IMR-90 (cell line): ENCODE data around the gene SAA4. TPM values are rescaled to one million over a fixed set of nuclear protein-coding genes. Genes with fewer than 3 reads are reported as not detected.

Source experiments
- ATAC-seq: fragments of 200-7000 bp; cut with Tn5 transposase; 2 replicates; pipeline ENCODE4 v1.9.1; 2020; ENCODE audit warnings: low read depth, mild to moderate bottlenecking, moderate library complexity
- BruUV-seq: library from RNA; stranded (reverse); fragments of 400-500 nt; replicated peaks from 2 replicates; lab custom pipeline; 2021; lab: Mats Ljungman, UMichigan
- CTCF ChIA-PET: fragments of 300-600 bp; formaldehyde crosslinking; extraction: SDS; loops from one replicate; lab custom pipeline; 2021; ENCODE audit warnings: antibody characterized with exemption; lab: Yijun Ruan, JAX
- POLR2A ChIA-PET: fragments of 300-600 bp; sonication (Branson Sonifier 250); formaldehyde crosslinking; loops from one replicate; lab custom pipeline; 2022; ENCODE audit warnings: antibody characterized with exemption; ENCODE audit not compliant: unreplicated experiment; lab: Charles Lee
- DNase-seq: peaks from one replicate; pipeline ENCODE4 v3.0.0; 2013
- H2AFZ ChIP-seq: replicated peaks from 2 replicates; pipeline ENCODE3; 2013; ENCODE audit warnings: low read length, mild to moderate bottlenecking; ENCODE audit not compliant: poor library complexity
- H2AK5ac ChIP-seq: 2 replicates; pipeline ENCODE4 v1.6.1; 2013; ENCODE audit warnings: low read depth, low read length, inconsistent platforms
- H2AK9ac ChIP-seq: replicated peaks from 2 replicates; pipeline ENCODE3; 2013; ENCODE audit warnings: mild to moderate bottlenecking, low read depth, low read length, moderate library complexity; ENCODE audit not compliant: poor library complexity
- H2BK120ac ChIP-seq: 2 replicates; pipeline ENCODE4 v1.6.1; 2013; ENCODE audit warnings: low read depth, low read length, inconsistent platforms
- H2BK15ac ChIP-seq: 3 replicates; pipeline ENCODE4 v1.6.1; 2013; ENCODE audit warnings: low read depth, low read length, inconsistent platforms
- H2BK20ac ChIP-seq: 2 replicates; pipeline ENCODE4 v1.6.1; 2013; ENCODE audit warnings: low read depth, mild to moderate bottlenecking, inconsistent platforms, low read length, moderate library complexity
- H2BK5ac ChIP-seq: 2 replicates; pipeline ENCODE4 v1.6.1; 2013; ENCODE audit warnings: mild to moderate bottlenecking, low read depth, low read length, inconsistent platforms; ENCODE audit not compliant: poor library complexity, severe bottlenecking
- H3K14ac ChIP-seq: replicated peaks from 2 replicates; pipeline ENCODE4 v1.6.1; 2013; ENCODE audit warnings: low read depth, low read length, inconsistent platforms
- H3K18ac ChIP-seq: 2 replicates; pipeline ENCODE4 v1.6.1; 2013; ENCODE audit warnings: low read depth, low read length, control low read depth
- H3K23ac ChIP-seq: 2 replicates; pipeline ENCODE4 v1.6.1; 2013; ENCODE audit warnings: low read depth, low read length, inconsistent platforms
- H3K27ac ChIP-seq: 2 replicates; pipeline ENCODE4 v1.5.1; 2013; ENCODE audit warnings: mild to moderate bottlenecking, control low read depth, low read length; ENCODE audit not compliant: insufficient read depth
- H3K27me3 ChIP-seq: 2 replicates; pipeline ENCODE4 v1.6.1; 2013; ENCODE audit warnings: low read length; ENCODE audit not compliant: control insufficient read depth, insufficient read depth
- H3K36me3 ChIP-seq: 2 replicates; pipeline ENCODE4 v1.6.1; 2013; ENCODE audit warnings: low read length, mixed read lengths; ENCODE audit not compliant: control insufficient read depth, insufficient read depth
- H3K4ac ChIP-seq: 2 replicates; pipeline ENCODE4 v1.6.1; 2013; ENCODE audit warnings: low read depth, low read length, inconsistent platforms
- H3K4me1 ChIP-seq: 2 replicates; pipeline ENCODE4 v1.6.1; 2013; ENCODE audit warnings: low read length, mixed read lengths; ENCODE audit not compliant: control insufficient read depth, insufficient read depth
- H3K4me2 ChIP-seq: 2 replicates; pipeline ENCODE4 v1.6.1; 2013; ENCODE audit warnings: low read depth, mild to moderate bottlenecking, control low read depth, low read length, moderate library complexity
- H3K4me3 ChIP-seq: 2 replicates; pipeline ENCODE4 v1.5.1; 2013; ENCODE audit warnings: low read depth, mild to moderate bottlenecking, control low read depth, low read length, moderate library complexity; ENCODE audit not compliant: insufficient read depth
- H3K56ac ChIP-seq: 2 replicates; pipeline ENCODE4 v1.6.1; 2013; ENCODE audit warnings: low read length, inconsistent platforms; ENCODE audit not compliant: insufficient read depth; ENCODE audit errors: extremely low read depth
- H3K79me1 ChIP-seq, 2 experiments: 2 replicates each; pipeline ENCODE4 v1.6.1; 2013; ENCODE audit warnings: low read length in 2 of 2, inconsistent platforms in 1 of 2, low read depth in 1 of 2
- H3K9ac ChIP-seq: 2 replicates; pipeline ENCODE4 v1.6.1; 2013; ENCODE audit warnings: low read depth, low read length, control low read depth
- H3K9me1 ChIP-seq: 2 replicates; pipeline ENCODE4 v1.6.1; 2013; ENCODE audit warnings: low read length, inconsistent platforms; ENCODE audit not compliant: insufficient read depth
- H3K9me3 ChIP-seq: 2 replicates; pipeline ENCODE4 v1.6.1; 2013; ENCODE audit warnings: low read length; ENCODE audit not compliant: control insufficient read depth, insufficient read depth
- H4K20me1 ChIP-seq: 2 replicates; pipeline ENCODE4 v1.6.1; 2013; ENCODE audit warnings: low read length, inconsistent platforms; ENCODE audit not compliant: insufficient read depth
- H4K5ac ChIP-seq: 2 replicates; pipeline ENCODE4 v1.6.1; 2013; ENCODE audit warnings: mild to moderate bottlenecking, low read depth, low read length, control low read depth
- H4K8ac ChIP-seq, 2 experiments: 2 replicates each; pipeline ENCODE4 v1.6.1; 2013; ENCODE audit warnings: low read depth in 2 of 2, low read length in 2 of 2, control low read depth in 1 of 2, inconsistent platforms in 1 of 2
- H4K91ac ChIP-seq: 2 replicates; pipeline ENCODE4 v1.6.1; 2013; ENCODE audit warnings: low read depth, low read length, inconsistent platforms; ENCODE audit not compliant: insufficient read depth
- BHLHE40 ChIP-seq: fragments of 150-350 bp; IDR thresholded peaks from 2 replicates; pipeline ENCODE4 v1.6.1; 2016; ENCODE audit warnings: mild to moderate bottlenecking, low read depth, low read length
- CEBPB ChIP-seq: IDR thresholded peaks from 2 replicates; pipeline ENCODE4 v1.6.1; 2012; ENCODE audit warnings: low read depth, low read length, improper control_type of control experiment
- CHD1 ChIP-seq: IDR thresholded peaks from 2 replicates; pipeline ENCODE4 v1.6.1; 2012; ENCODE audit warnings: low read depth, low read length, improper control_type of control experiment
- CTCF ChIP-seq: conservative IDR thresholded peaks from 2 replicates; pipeline ENCODE4 v1.5.1; 2012; ENCODE audit warnings: mild to moderate bottlenecking, low read depth, low read length, improper control_type of control experiment
- ELK1 ChIP-seq: fragments of 150-350 bp; IDR thresholded peaks from 2 replicates; pipeline ENCODE4 v1.6.1; 2016; ENCODE audit warnings: low read depth, mild to moderate bottlenecking, low read length, moderate library complexity, borderline replicate concordance
- FOS ChIP-seq: fragments of 150-350 bp; IDR thresholded peaks from 2 replicates; pipeline ENCODE4 v1.6.1; 2016; ENCODE audit warnings: low read depth, low read length
- MAFK ChIP-seq: IDR thresholded peaks from 2 replicates; pipeline ENCODE4 v1.6.1; 2012; ENCODE audit warnings: low read depth, low read length, improper control_type of control experiment
- MAZ ChIP-seq: IDR thresholded peaks from 2 replicates; pipeline ENCODE4 v1.6.1; 2012; ENCODE audit warnings: low read depth, mild to moderate bottlenecking, low read length, improper control_type of control experiment, moderate library complexity, borderline replicate concordance
- MXI1 ChIP-seq: IDR thresholded peaks from 2 replicates; pipeline ENCODE4 v1.6.1; 2012; ENCODE audit warnings: low read depth, mild to moderate bottlenecking, low read length, moderate library complexity, borderline replicate concordance
- NFE2L2 ChIP-seq: fragments of 150-350 bp; IDR thresholded peaks from 2 replicates; pipeline ENCODE4 v1.6.1; 2016; ENCODE audit warnings: low read depth, mild to moderate bottlenecking, low read length
- POLR2A ChIP-seq: IDR thresholded peaks from 2 replicates; pipeline ENCODE4 v1.6.1; 2012; ENCODE audit warnings: mild to moderate bottlenecking, low read depth, low read length
- RAD21 ChIP-seq: IDR thresholded peaks from 2 replicates; pipeline ENCODE4 v1.6.1; 2012; ENCODE audit warnings: low read length, improper control_type of control experiment
- RCOR1 ChIP-seq: IDR thresholded peaks from 2 replicates; pipeline ENCODE4 v1.6.1; 2012; ENCODE audit warnings: mild to moderate bottlenecking, low read length, improper control_type of control experiment; ENCODE audit not compliant: insufficient replicate concordance
- RFX5 ChIP-seq: IDR thresholded peaks from 2 replicates; pipeline ENCODE4 v1.8.0; 2012; ENCODE audit warnings: low read depth, mild to moderate bottlenecking, low read length, moderate library complexity
- SMC3 ChIP-seq: fragments of 150-350 bp; IDR thresholded peaks from 2 replicates; pipeline ENCODE4 v1.6.1; 2016; ENCODE audit warnings: low read depth, mild to moderate bottlenecking, antibody characterized with exemption, low read length, moderate library complexity
- USF2 ChIP-seq: fragments of 150-350 bp; IDR thresholded peaks from 2 replicates; pipeline ENCODE4 v1.6.1; 2017; ENCODE audit warnings: mild to moderate bottlenecking, antibody characterized with exemption, low read length, low read depth
- WGBS, 2 experiments: methylation state at CpG; one replicate each; pipeline versions ENCODE4 v1.1.5 to v1.1.7; 2013; ENCODE audit warnings: missing lambda C conversion rate in 2 of 2; ENCODE audit not compliant: insufficient read length in 1 of 2; ENCODE audit errors: extremely low coverage in 2 of 2; 5-methylcytosine and 5-hydroxymethylcytosine counted together
- dilution Hi-C: fragments of 300-500 bp; cut with HindIII; formaldehyde crosslinking; loops from one replicate; pipeline ENCODE4 v1.14.3; 2018; ENCODE audit warnings: low sequenced_read_pairs; ENCODE audit not compliant: unreplicated experiment
- in situ Hi-C: fragments of 300-500 bp; cut with MboI; formaldehyde crosslinking; loops from 3 replicates; pipeline ENCODE4 v1.14.3; 2019; ENCODE audit warnings: low sequenced_read_pairs, inconsistent platforms, mixed read lengths
- intact Hi-C: fragments of 100-400 bp; cut with micrococcal nuclease; formaldehyde crosslinking; loops from 2 replicates; pipeline ENCODE4 v1.10.0; 2022
- polyA plus RNA-seq, 3 experiments: library from polyadenylated mRNA; depleted of rRNA; stranded (reverse); fragments of >200 nt; gene quantifications; 2 replicates each; pipeline ENCODE4 v1.2.3, GENCODE V29; 2012; ENCODE audit warnings: low replicate concordance in 1 of 3
- total RNA-seq: library from RNA; depleted of rRNA; stranded (reverse); fragments of >200 nt; gene quantifications from 2 replicates; pipeline ENCODE4 v1.2.3, GENCODE V29; 2012

The SAA4 gene
- total and polyA plus RNA-seq, 2 of the 4 experiments (the other 2 are of a cell fraction): not detected

GRCh38 chr11:18209058-18209457 lies 27.5 kb downstream of the SAA4 start:
- WGBS, 2 experiments: 52% methylated on average over 12 of the region's 33 CpGs; no CpG with 5 or more reads in 1 of the 2 experiments
- Histone ChIP-seq H3K9me1 (no peaks in the 10 kb centered on the region), H4K8ac (no peak overlapping the region), H4K20me1 (no peaks in the 10 kb centered on the region), H3K4me2 (no peak overlapping the region), H4K91ac (no peak overlapping the region), H3K23ac (no peak overlapping the region), H3K27me3 (peaks cover 7% of the 10 kb centered on the region), H3K9me3 (no peaks in the 10 kb centered on the region), H3K27ac (no peak overlapping the region), H3K4me3 (no peak overlapping the region), H2BK20ac (no peak overlapping the region), H2AK9ac (no peak overlapping the region), H3K56ac (no peak overlapping the region), H3K14ac (no peak overlapping the region), H3K79me1 (no peaks in the 10 kb centered on the region), H3K4me1 (no peaks in the 10 kb centered on the region), H2AFZ (no peak overlapping the region), H3K4ac (no peak overlapping the region), H2BK120ac (no peak overlapping the region), H3K36me3 (no peaks in the 10 kb centered on the region), H2BK5ac (no peak overlapping the region), H2AK5ac (no peak overlapping the region), H2BK15ac (no peak overlapping the region), H3K9ac (no peak overlapping the region), H3K18ac (no peak overlapping the region), H4K5ac (no peak overlapping the region)
- ChIA-PET CTCF (no interaction called here), POLR2A (interaction anchor here (0.6 kb wide), 1 partner anchor 669 kb away, joined by 5 read pairs; no protein-coding TSS in a partner anchor)
- BruUV-seq: no TSS peak
- ATAC-seq: no peak
- TF ChIP-seq USF2 (no peak), MAFK (no peak), ELK1 (no peak), FOS (no peak), NFE2L2 (no peak), CHD1 (no peak), RAD21 (no peak), MAZ (no peak), MXI1 (no peak), SMC3 (no peak), CTCF (no peak), CEBPB (no peak), BHLHE40 (no peak), RCOR1 (no peak), RFX5 (no peak), POLR2A (no peak)
- dilution Hi-C loops: no loop called here
- intact Hi-C loops: no loop called here
- no peak for DNase-seq
- in situ Hi-C loops: no loop called here
